Upper lobe of right lung (tissue), 1 donor: Measurements from ENCODE around the gene TACC2. TPM values are rescaled to one million over a fixed set of nuclear protein-coding genes. Genes with fewer than 3 reads are reported as not detected.

Experiments
- ATAC-seq: fragments of 200-7000 bp; cut with Tn5 transposase; one replicate; pipeline ENCODE4 v1.9.1; 2020; ENCODE audit warnings: mild to moderate bottlenecking, moderate library complexity
- DNase-seq: peaks from one replicate; pipeline ENCODE4 v3.0.0-alpha.2; 2020
- H3K27ac ChIP-seq: fragments of 200-600 bp; one replicate; pipeline ENCODE4 v1.8.0; 2022
- H3K27me3 ChIP-seq: fragments of 200-600 bp; one replicate; pipeline ENCODE4 v1.8.0; 2022; ENCODE audit warnings: mild to moderate bottlenecking
- H3K36me3 ChIP-seq: fragments of 200-600 bp; one replicate; pipeline ENCODE4 v1.8.0; 2022
- H3K4me1 ChIP-seq: fragments of 200-600 bp; one replicate; pipeline ENCODE4 v1.8.0; 2022
- H3K4me3 ChIP-seq: fragments of 200-600 bp; one replicate; pipeline ENCODE4 v1.8.0; 2022; ENCODE audit warnings: mild to moderate bottlenecking
- H3K9me3 ChIP-seq: fragments of 200-600 bp; one replicate; pipeline ENCODE4 v1.8.0; 2022
- intact Hi-C: fragments of 100-400 bp; cut with DNase I; formaldehyde crosslinking; loops from one replicate; pipeline ENCODE4 v1.11.0; 2022
- total RNA-seq: library from RNA; stranded (reverse); fragmentation: NEBNext Ultra II Directional; extraction: Animal tissue kit (Norgen Biotek cat#: 25700); gene quantifications from one replicate; pipeline ENCODE4 v1.2.1, GENCODE V29; 2021
- TF ChIP-seq, protein P1 (sequence below): fragments of 200-600 bp; IDR thresholded peaks from one replicate; pipeline ENCODE4 v1.8.0; 2022; ENCODE audit warnings: antibody characterized with exemption
- donor health status: DM: no; HTN: yes; CAD: no; lungs with severe emphysema.

TACC2 gene
- total RNA-seq, 1 donor from 2014 or later = 236 TPM

DNA sequence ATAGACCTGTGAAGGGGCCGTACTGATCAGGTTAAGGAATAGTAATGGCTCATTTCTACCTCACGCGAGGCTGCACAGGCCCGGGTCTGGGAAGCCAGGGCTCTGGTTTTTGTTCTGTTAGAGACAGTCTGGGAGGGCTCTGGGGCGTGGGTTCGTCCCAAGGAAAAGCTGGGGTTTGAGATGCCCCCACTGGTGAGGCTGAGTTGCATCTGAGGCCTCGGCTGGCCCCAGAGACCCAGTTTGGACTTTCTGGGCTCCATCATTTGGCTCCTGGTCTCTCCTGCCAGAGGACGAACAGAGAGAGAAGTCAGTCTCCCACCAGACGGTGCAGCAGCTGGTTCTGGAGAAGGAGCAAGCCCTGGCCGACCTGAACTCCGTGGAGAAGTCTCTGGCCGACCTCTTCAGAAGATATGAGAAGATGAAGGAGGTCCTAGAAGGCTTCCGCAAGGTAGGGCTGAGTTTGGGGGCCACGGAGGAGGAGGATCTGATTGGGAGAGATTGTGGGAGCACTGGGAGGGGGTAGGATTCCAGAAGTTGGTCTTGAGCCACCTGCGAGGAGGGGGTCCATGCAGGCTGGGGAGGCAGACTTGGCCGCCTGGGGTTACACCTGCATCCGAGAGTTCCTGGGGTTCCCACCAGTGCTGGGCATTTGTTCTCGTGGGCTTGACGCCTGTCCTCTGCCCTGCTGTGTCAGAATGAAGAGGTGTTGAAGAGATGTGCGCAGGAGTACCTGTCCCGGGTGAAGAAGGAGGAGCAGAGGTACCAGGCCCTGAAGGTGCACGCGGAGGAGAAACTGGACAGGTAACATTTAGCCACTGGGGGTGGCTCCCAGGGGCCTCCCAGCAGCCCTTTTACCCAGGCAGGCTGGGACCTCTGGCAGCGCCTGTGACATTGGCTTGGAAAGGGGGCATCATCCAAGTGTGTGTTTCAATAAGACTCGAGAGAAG lies 259.7 kb downstream of the TACC2 start:
- Histone ChIP-seq H3K4me3 (no peak overlapping the region), H3K9me3 (no peaks in the 10 kb centered on the region), H3K27ac (no peak overlapping the region), H3K4me1 (no peaks in the 10 kb centered on the region), H3K36me3 (peaks cover 68% of the 10 kb centered on the region), H3K27me3 (no peaks in the 10 kb centered on the region)
- no peak for ATAC-seq
- intact Hi-C loops = no loop called here
- TF ChIP-seq, protein P1, sequence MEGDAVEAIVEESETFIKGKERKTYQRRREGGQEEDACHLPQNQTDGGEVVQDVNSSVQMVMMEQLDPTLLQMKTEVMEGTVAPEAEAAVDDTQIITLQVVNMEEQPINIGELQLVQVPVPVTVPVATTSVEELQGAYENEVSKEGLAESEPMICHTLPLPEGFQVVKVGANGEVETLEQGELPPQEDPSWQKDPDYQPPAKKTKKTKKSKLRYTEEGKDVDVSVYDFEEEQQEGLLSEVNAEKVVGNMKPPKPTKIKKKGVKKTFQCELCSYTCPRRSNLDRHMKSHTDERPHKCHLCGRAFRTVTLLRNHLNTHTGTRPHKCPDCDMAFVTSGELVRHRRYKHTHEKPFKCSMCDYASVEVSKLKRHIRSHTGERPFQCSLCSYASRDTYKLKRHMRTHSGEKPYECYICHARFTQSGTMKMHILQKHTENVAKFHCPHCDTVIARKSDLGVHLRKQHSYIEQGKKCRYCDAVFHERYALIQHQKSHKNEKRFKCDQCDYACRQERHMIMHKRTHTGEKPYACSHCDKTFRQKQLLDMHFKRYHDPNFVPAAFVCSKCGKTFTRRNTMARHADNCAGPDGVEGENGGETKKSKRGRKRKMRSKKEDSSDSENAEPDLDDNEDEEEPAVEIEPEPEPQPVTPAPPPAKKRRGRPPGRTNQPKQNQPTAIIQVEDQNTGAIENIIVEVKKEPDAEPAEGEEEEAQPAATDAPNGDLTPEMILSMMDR = no peak
- no peak for DNase-seq

DNA sequence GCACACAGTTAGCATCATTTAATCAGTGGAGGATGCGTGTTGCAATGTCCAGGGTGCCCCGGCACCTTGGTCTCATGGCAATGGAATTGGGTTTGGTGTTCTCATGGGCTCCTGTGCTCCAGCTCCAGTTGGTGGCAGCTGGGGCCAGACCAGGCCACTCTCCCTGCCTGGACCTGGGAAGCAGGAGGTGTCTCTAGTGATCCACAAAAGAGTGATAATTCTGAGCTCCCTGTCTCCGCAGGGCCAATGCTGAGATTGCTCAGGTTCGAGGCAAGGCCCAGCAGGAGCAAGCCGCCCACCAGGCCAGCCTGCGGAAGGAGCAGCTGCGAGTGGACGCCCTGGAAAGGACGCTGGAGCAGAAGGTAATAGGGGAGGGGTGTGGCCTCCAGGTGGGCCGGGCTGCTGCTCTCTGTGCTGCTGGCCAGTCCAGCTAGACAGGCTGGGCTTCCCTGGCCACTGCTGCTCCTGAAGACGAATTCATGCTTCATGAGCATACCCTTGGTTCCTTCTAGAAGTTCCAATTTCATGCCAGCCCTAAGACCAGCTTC lies 260.4 kb downstream of the TACC2 start:
- no peak for DNase-seq
- no peaks in the 10 kb centered on the region for H3K4me1 ChIP-seq
- TF ChIP-seq, protein P1 = no peak
- intact Hi-C loops = no loop called here
- H3K27ac ChIP-seq = no peak overlapping the region
- no peaks in the 10 kb centered on the region for H3K27me3 ChIP-seq
- no peak for ATAC-seq
- H3K4me3 ChIP-seq = no peak overlapping the region
- no peaks in the 10 kb centered on the region for H3K9me3 ChIP-seq
- peaks cover 68% of the 10 kb centered on the region for H3K36me3 ChIP-seq

DNA sequence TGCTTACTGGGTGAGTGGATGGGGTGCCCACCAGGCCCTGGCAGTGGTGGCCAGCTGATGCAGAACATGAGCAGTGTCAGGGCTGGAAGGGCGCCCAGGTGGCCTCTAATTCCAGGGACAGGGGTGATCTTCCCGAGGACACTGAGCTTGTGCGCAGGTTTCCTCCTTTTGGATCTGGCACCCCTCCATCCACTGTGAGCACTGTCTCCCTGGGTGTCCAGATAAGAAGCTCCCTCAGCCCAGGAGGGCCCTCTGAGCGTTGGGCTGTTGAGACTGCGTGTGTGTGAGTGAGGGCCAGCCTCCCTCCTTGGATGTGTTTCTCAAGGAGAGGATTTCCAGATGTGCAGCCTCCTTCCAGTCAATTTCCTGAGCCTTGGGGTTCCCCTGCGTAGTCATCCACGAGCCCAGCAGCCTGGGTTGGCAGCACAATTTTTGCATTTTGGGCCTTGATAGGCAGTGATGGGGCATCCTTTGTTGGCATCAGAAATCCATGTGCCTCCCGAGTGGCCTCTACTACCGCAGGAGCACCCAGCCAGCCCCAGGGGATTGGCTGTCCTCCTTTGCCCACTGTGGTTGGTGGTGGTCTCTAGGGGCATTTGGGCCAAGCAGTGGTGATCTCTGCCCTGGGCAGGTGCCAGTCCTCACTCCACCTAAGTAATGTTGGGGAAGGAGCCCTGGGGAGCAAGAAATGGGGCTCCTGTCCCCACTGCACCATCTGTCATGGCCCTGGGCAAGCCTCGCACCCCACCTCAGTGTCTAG lies 261.2 kb downstream of the TACC2 start:
- no peaks in the 10 kb centered on the region for H3K4me1 ChIP-seq
- H3K9me3 ChIP-seq = no peaks in the 10 kb centered on the region
- intact Hi-C loops = no loop called here
- TF ChIP-seq, protein P1 = no peak
- no peaks in the 10 kb centered on the region for H3K27me3 ChIP-seq
- DNase-seq = no peak
- ATAC-seq = no peak
- H3K27ac ChIP-seq = no peak overlapping the region
- no peak overlapping the region for H3K4me3 ChIP-seq
- peaks cover 67% of the 10 kb centered on the region for H3K36me3 ChIP-seq

DNA sequence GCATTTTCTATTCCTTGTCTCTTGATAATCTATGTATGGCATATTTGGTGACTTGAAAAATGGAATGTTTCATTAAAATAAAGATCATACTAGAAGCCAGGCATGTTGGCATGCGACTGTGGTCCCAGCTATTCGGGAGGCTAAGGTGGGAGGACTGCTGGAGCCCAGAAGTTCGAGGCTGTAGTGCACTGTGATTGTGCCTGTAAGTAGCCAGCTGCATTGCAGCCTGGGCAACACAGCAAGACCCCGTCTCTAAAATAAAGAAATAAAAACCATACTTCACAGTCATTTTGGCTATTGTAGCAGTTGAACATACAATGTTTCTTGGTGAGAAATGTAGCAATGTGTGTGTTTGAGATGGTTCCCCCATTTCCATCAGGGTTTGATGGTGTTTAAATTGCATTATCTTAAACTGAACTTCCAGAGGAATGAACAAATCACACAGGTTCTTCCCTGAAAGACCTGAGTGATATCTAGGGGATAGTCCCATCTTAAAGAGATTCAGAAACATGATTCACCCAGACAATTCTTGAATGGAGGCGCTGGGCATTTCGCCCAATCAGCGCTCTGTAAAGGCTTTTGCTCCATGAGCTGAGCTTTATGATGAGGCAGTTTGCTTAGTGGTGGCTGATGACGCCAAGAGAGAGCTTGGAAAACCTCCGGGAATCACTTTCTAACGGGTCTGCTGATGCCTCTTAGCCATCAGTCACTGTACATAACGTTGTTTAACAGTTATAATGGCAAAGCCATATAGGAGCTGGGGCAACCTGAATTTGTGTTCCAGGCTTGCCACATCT lies 262.7 kb downstream of the TACC2 start:
- Histone ChIP-seq H3K4me3 (no peak overlapping the region), H3K4me1 (no peaks in the 10 kb centered on the region), H3K27ac (no peak overlapping the region), H3K36me3 (peaks cover 64% of the 10 kb centered on the region), H3K27me3 (no peaks in the 10 kb centered on the region), H3K9me3 (no peaks in the 10 kb centered on the region)
- intact Hi-C loops = no loop called here
- ATAC-seq (no peak), DNase-seq (no peak)
- TF ChIP-seq, protein P1 = no peak

DNA sequence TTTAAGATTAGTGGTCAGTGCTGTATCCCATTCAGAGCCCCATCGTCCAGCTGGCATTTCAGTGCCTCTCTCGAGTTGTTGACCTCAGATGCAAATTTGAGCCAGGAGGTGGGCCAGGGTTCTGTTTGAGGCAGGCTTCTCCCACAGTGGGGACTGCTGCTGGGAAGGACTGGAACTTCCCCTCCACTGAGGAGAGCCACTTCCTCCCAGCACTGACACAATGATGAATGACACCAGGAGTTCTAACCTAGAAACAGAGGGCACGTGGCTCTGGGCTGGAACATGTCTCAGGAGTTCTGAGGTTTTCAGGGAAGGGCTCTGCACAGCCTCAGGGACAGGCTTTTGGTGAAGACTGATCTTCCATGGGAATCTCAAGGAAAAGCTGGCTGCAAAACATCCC lies 263.8 kb downstream of the TACC2 start:
- TF ChIP-seq, protein P1 = no peak
- intact Hi-C loops = no loop called here
- no peak overlapping the region for H3K27ac ChIP-seq

More for the DNA sequence above, 263.8 kb downstream of the TACC2 start:
- DNase-seq (no peak), ATAC-seq (no peak)
- H3K36me3 ChIP-seq = peaks cover 57% of the 10 kb centered on the region
- H3K9me3 ChIP-seq = no peaks in the 10 kb centered on the region
- no peaks in the 10 kb centered on the region for H3K27me3 ChIP-seq
- H3K4me1 ChIP-seq = no peaks in the 10 kb centered on the region
- H3K4me3 ChIP-seq = no peak overlapping the region
